Astrocyte (in vitro differentiated cells and primary cell): ENCODE measurements around the gene ZBTB21. TPM values are rescaled to one million over a fixed set of nuclear protein-coding genes. Genes with fewer than 3 reads are reported as not detected.

Experiments
- DNase-seq: peaks from one replicate; pipeline ENCODE4 v3.0.0-alpha.2; 2010; ENCODE audit warnings: low read depth
- FAIRE-seq: peaks from 2 replicates; lab custom pipeline; 2011; peaks lifted over from hg19 to GRCh38; lab: Jason Lieb, UNC
- H2AFZ ChIP-seq: 2 replicates; pipeline ENCODE4 v1.6.0; 2012; ENCODE audit warnings: low read depth, low read length, inconsistent platforms
- H3K27ac ChIP-seq: 2 replicates; pipeline ENCODE4 v1.5.1; 2011; ENCODE audit warnings: low read depth, low read length, inconsistent platforms
- H3K27me3 ChIP-seq: 2 replicates; pipeline ENCODE4 v1.6.0; 2011; ENCODE audit warnings: low read length, inconsistent platforms; ENCODE audit not compliant: insufficient read depth
- H3K36me3 ChIP-seq: 2 replicates; pipeline ENCODE4 v1.5.1; 2011; ENCODE audit warnings: low read length, inconsistent platforms; ENCODE audit not compliant: insufficient read depth
- H3K4me1 ChIP-seq: 2 replicates; pipeline ENCODE4 v1.5.1; 2011; ENCODE audit warnings: low read length, inconsistent platforms; ENCODE audit not compliant: insufficient read depth
- H3K4me2 ChIP-seq: 2 replicates; pipeline ENCODE4 v1.6.0; 2012; ENCODE audit warnings: low read length, inconsistent platforms
- H3K4me3 ChIP-seq: 2 replicates; pipeline ENCODE4 v1.5.1; 2011; ENCODE audit warnings: low read depth, mild to moderate bottlenecking, low read length, inconsistent platforms; ENCODE audit not compliant: insufficient read depth
- H3K79me2 ChIP-seq: 2 replicates; pipeline ENCODE4 v1.6.0; 2012; ENCODE audit warnings: mild to moderate bottlenecking, low read length, inconsistent platforms; ENCODE audit not compliant: insufficient read depth
- H3K9ac ChIP-seq: 2 replicates; pipeline ENCODE4 v1.6.0; 2012; ENCODE audit warnings: mild to moderate bottlenecking, low read length, inconsistent platforms
- H3K9me3 ChIP-seq: 2 replicates; pipeline ENCODE4 v1.5.1; 2012; ENCODE audit warnings: low read depth, mild to moderate bottlenecking, low read length, inconsistent platforms; ENCODE audit not compliant: insufficient read depth
- H4K20me1 ChIP-seq: 2 replicates; pipeline ENCODE4 v1.6.0; 2012; ENCODE audit warnings: low read length, inconsistent platforms; ENCODE audit not compliant: insufficient read depth
- H3K27ac Mint-ChIP-seq: one replicate; pipeline ENCODE4 v1.8.0; 2021; ENCODE audit warnings: mild to moderate bottlenecking, mixed read lengths; ENCODE audit not compliant: unreplicated experiment
- H3K27me3 Mint-ChIP-seq: one replicate; pipeline ENCODE4 v1.8.0; 2021; ENCODE audit warnings: low read depth, mixed read lengths; ENCODE audit not compliant: unreplicated experiment
- H3K36me3 Mint-ChIP-seq: one replicate; pipeline ENCODE4 v1.8.0; 2021; ENCODE audit warnings: low read depth, mixed read lengths; ENCODE audit not compliant: unreplicated experiment
- H3K4me1 Mint-ChIP-seq: one replicate; pipeline ENCODE4 v1.8.0; 2021; ENCODE audit warnings: low read depth, mixed read lengths; ENCODE audit not compliant: unreplicated experiment
- H3K4me3 Mint-ChIP-seq: one replicate; pipeline ENCODE4 v1.8.0; 2021; ENCODE audit warnings: mild to moderate bottlenecking, moderate library complexity, mixed read lengths; ENCODE audit not compliant: unreplicated experiment
- H3K9me3 Mint-ChIP-seq: one replicate; pipeline ENCODE4 v1.8.0; 2021; ENCODE audit warnings: mild to moderate bottlenecking, mixed read lengths; ENCODE audit not compliant: unreplicated experiment
- EZH2 ChIP-seq: IDR thresholded peaks from 2 replicates; pipeline ENCODE4 v1.6.1; 2012; ENCODE audit warnings: mild to moderate bottlenecking, low read length, inconsistent platforms; ENCODE audit not compliant: insufficient read depth
- total RNA-seq: library from RNA; stranded (reverse); gene quantifications from 2 replicates; pipeline ENCODE4 v1.2.1, GENCODE V29; 2021
- TF ChIP-seq, protein P1 (sequence below): IDR thresholded peaks from 2 replicates; pipeline ENCODE4 v1.5.1; 2011; ENCODE audit warnings: low read depth, mild to moderate bottlenecking, inconsistent platforms, low read length, moderate library complexity; ENCODE audit not compliant: insufficient read depth

The ZBTB21 gene
- total RNA-seq, 1 donor from 2014 or later = 20.5 TPM

- H3K9ac ChIP-seq = no peak overlapping the region
- H3K4me3 Mint-ChIP-seq = no peak overlapping the region
- no peak overlapping the region for H3K27ac Mint-ChIP-seq
- no peak overlapping the region for H3K4me3 ChIP-seq
- no peaks in the 10 kb centered on the region for H3K36me3 ChIP-seq
- no peak overlapping the region for H3K27ac ChIP-seq
- no peaks in the 10 kb centered on the region for H3K4me1 ChIP-seq
- H2AFZ ChIP-seq = no peak overlapping the region
- no peak for DNase-seq
- H3K4me1 Mint-ChIP-seq = no peaks in the 10 kb centered on the region
- peaks cover 3% of the 10 kb centered on the region for H3K27me3 Mint-ChIP-seq
- no peak overlapping the region for H3K4me2 ChIP-seq
- peaks cover 4% of the 10 kb centered on the region for H3K9me3 ChIP-seq
- no peak for FAIRE-seq
- no peaks in the 10 kb centered on the region for H3K79me2 ChIP-seq
- peaks cover 4% of the 10 kb centered on the region for H3K9me3 Mint-ChIP-seq
- H3K27me3 ChIP-seq = peaks cover 2% of the 10 kb centered on the region
- TF ChIP-seq, protein P1, sequence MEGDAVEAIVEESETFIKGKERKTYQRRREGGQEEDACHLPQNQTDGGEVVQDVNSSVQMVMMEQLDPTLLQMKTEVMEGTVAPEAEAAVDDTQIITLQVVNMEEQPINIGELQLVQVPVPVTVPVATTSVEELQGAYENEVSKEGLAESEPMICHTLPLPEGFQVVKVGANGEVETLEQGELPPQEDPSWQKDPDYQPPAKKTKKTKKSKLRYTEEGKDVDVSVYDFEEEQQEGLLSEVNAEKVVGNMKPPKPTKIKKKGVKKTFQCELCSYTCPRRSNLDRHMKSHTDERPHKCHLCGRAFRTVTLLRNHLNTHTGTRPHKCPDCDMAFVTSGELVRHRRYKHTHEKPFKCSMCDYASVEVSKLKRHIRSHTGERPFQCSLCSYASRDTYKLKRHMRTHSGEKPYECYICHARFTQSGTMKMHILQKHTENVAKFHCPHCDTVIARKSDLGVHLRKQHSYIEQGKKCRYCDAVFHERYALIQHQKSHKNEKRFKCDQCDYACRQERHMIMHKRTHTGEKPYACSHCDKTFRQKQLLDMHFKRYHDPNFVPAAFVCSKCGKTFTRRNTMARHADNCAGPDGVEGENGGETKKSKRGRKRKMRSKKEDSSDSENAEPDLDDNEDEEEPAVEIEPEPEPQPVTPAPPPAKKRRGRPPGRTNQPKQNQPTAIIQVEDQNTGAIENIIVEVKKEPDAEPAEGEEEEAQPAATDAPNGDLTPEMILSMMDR = no peak
- no peak for TF ChIP-seq EZH2
- H3K36me3 Mint-ChIP-seq = no peaks in the 10 kb centered on the region
- H4K20me1 ChIP-seq = no peaks in the 10 kb centered on the region
Observed at GRCh38 chr21:41983229-41983628, 26.9 kb downstream of the ZBTB21 start.

GRCh38 chr21:41980561-41980960 is 29.6 kb downstream of the ZBTB21 start:
- Histone ChIP-seq H3K9me3 (peaks cover 4% of the 10 kb centered on the region), H3K27ac (no peak overlapping the region), H3K79me2 (no peaks in the 10 kb centered on the region), H3K36me3 (no peaks in the 10 kb centered on the region), H3K27me3 (peaks cover 2% of the 10 kb centered on the region), H3K9ac (no peak overlapping the region), H3K4me1 (no peaks in the 10 kb centered on the region), H4K20me1 (no peaks in the 10 kb centered on the region), H3K4me2 (no peak overlapping the region), H2AFZ (no peak overlapping the region), H3K4me3 (no peak overlapping the region)
- Mint-ChIP-seq H3K9me3 (peaks cover 4% of the 10 kb centered on the region), H3K27me3 (peaks cover 3% of the 10 kb centered on the region), H3K4me3 (no peak overlapping the region), H3K4me1 (no peaks in the 10 kb centered on the region), H3K27ac (no peak overlapping the region), H3K36me3 (no peaks in the 10 kb centered on the region)
- TF ChIP-seq, protein P1 = no peak
- no peak for TF ChIP-seq EZH2
- DNase-seq (no peak), FAIRE-seq (no peak)

GRCh38 chr21:41979751-41980369 is 30.3 kb downstream of the ZBTB21 start:
- Histone ChIP-seq H3K4me2 (no peak overlapping the region), H3K36me3 (no peaks in the 10 kb centered on the region), H3K4me3 (no peak overlapping the region), H3K9me3 (peaks cover 4% of the 10 kb centered on the region), H3K27me3 (peaks cover 2% of the 10 kb centered on the region), H3K9ac (no peak overlapping the region), H4K20me1 (no peaks in the 10 kb centered on the region), H3K4me1 (no peaks in the 10 kb centered on the region), H3K79me2 (no peaks in the 10 kb centered on the region), H2AFZ (no peak overlapping the region), H3K27ac (no peak overlapping the region)
- Mint-ChIP-seq H3K27ac (no peak overlapping the region), H3K9me3 (peaks cover 4% of the 10 kb centered on the region), H3K4me1 (no peaks in the 10 kb centered on the region), H3K27me3 (peaks cover 6% of the 10 kb centered on the region), H3K4me3 (no peak overlapping the region), H3K36me3 (no peaks in the 10 kb centered on the region)
- TF ChIP-seq, protein P1 = no peak
- TF ChIP-seq EZH2 = no peak
- FAIRE-seq (no peak), DNase-seq (no peak)
